CD4-positive, alpha-beta T cell treated with Interleukin-1 beta for 1 hour (primary cell): ENCODE measurements around the gene ERICH4.

Experiments used
- DNase-seq, 2 donors: peaks; one replicate each; pipeline ENCODE4 v3.0.0-alpha.2; 2020 to 2022

The ERICH4 gene

GRCh38 chr19:41435936-41436673 lies 6.9 kb upstream of the ERICH4 start:
- DNase-seq, result no peak

DNA sequence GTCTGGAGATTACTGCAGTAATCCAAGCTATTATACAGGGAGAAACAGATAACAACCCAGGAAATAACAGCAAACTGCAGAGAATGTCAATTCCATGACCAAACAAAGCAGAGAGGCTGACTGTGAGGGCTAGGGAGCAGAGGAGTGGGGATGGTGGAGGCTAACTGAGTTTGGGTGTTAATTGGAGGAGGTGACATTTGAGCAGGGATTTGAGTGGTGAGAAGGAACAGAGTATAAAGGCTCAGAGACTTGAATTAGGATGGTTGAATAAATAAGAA lies 6.3 kb upstream of the ERICH4 start:
- DNase-seq, result no peak

- no peak for DNase-seq
Measured at GRCh38 chr19:41437944-41438574, 4.9 kb upstream of the ERICH4 start.

- DNase-seq, result peak; percentile 94 to 95
Measured at GRCh38 chr19:41439441-41440222, 3.3 kb upstream of the ERICH4 start, which contains the start of gene DMAC2. Gene DMAC2 (minus strand): TSS chr19:41439912. CDS start chr19:41439899, 13 bp downstream.

DNA sequence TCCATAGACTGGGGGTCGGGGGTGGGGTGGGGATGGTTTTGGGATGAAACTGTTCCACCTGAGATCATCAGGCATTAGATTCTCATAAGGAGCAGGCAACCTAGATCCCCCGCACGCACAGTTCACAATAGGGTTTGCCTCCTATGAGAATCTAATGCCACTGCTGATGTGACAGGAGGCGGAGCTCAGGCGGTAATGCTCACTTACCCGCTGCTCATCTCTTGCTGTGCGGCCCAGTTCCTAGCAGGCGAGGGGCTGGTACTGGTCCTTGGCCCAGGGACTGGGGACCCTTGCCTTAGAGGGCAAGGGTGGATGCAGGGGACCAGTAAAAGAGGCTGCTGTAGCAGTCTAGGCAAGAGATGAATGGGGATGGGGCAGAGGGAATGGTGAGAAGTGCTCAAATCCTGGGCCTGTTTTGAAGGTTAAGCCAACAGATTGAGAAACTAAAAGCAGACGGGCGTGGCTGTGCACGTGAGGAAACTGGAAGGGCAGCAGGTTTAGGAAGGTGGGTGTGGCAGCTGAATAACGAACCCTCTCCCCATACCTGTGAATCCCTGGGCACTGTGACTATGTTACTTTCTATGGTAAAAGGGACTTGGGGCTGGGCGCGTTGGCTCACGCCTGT lies 1.5 kb upstream of the ERICH4 start:
- DNase-seq, result no peak

GRCh38 chr19:41443813-41444455 lies 978 bp downstream of the ERICH4 start:
- no peak for DNase-seq

- DNase-seq, result no peak
Measured at GRCh38 chr19:41445575-41445974, 2.6 kb downstream of the ERICH4 start.

GRCh38 chr19:41447732-41448332 lies 4.9 kb downstream of the ERICH4 start:
- no peak for DNase-seq

GRCh38 chr19:41449079-41449864 lies 6.3 kb downstream of the ERICH4 start:
- peak; percentile 72 to 74 for DNase-seq

DNA sequence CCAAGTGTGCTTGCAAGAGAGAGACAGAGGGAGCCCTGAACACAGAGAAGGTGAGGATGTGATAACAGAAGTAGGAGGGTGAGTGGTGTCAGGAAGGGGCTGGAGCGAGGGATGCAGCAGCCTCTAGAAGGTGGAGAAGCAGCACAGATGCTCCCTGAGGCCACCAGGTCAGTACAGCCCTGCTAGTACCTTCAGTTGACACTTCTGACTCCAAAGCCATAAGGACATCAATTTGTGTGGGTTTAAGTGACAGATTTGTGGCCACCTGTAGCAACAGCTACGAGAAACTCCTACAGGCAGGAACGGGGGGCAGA lies 6.9 kb downstream of the ERICH4 start:
- DNase-seq, result no peak

DNA sequence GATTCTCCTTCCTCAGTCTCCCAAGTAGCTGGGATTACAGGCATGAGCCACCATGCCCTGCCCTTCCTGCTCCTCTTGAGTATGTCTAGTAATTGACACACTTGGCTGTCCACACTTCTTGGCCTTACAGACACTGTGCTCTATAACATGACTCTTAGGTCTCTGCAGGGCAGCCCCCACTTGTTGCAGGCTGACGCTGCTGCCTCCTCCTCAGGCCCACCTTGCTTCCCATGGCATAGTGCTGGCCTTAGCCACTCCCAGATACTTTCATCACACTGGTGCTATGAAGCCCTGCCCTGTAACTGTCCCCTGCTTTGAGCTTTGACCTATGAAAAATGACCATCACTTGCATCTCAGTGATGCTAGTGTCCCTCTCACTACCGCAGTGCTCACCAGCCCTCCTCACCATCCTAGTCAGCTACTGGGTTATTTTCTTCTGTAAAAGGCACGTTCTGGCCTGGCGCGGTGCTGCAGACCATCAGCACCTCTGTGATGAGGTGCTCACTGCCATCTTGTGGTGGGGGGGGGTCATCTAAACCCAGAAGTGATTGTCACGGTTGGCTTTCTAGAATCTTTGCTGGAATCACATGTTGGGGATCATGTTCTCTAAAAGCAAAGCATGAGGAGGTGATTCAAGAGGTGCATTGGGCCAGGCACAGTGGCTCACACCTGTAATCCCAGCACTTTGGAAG lies 9.8 kb downstream of the ERICH4 start:
- no peak for DNase-seq

DNA sequence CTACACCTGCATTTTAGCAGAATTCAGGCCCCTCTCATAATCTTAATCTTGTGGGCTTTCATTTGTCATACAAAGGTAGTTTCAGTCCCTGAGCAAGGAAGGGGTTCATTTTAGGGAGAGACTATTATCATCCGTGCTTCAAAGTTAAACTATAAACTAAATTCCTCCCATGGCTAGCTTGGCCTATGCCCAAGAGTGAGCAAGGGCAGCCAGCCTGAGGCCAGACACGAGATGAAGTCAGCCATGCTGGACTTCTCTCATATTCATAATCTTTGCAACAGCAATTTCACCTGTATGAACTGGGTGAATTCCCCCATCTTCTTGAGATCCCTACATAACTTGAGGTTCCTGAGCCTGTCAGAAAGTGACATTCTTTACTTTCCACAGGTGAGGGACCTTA lies 13.0 kb downstream of the ERICH4 start:
- no peak for DNase-seq

DNA sequence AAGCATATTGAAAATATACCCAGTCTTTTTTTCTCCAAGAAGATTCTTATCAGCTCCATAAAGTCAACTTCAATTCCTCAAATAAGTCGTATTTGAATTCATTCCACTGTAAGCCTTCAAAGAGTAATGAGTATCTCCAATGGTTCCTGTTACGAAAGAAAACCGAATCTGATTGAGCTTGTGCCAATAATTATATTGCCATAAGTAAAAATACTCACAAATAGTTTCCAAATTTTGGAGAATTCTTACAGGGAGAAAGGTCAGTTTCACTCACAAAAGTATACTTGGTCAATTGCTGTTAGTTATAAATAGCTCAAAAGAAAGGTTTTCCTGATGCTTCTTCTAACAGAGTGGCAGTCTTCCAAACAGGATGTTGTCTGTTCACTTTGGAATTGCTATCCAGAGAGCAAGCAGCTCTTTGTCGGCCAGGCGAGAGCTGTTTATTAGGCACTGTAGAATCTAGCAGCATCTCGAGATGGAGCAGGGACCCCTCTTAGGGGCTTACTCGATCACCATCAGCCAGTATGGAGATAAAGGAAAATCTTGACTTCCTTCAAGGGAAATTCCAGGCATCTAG lies 13.5 kb downstream of the ERICH4 start:
- DNase-seq, result no peak

DNA sequence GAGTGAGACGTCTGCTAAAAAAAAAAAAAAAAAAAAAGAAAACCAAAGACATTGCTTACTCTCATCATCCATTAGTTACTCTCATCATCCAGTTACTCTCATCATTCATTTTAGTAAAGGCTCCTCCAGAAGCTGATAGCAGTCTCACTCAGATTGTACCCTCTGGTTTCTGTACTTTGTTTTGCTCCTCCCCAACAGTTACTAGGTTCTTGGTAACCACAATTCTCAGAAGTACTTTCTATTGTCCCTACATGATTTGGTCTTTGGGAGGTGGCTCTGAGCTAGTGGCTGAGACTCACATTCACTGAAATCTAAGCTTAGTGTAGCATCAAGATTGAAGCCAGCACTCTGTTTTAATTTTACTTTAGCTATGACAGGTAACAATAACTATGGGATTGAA lies 14.3 kb downstream of the ERICH4 start:
- DNase-seq, result peak in 1 of 2 donors; percentile 43

DNA sequence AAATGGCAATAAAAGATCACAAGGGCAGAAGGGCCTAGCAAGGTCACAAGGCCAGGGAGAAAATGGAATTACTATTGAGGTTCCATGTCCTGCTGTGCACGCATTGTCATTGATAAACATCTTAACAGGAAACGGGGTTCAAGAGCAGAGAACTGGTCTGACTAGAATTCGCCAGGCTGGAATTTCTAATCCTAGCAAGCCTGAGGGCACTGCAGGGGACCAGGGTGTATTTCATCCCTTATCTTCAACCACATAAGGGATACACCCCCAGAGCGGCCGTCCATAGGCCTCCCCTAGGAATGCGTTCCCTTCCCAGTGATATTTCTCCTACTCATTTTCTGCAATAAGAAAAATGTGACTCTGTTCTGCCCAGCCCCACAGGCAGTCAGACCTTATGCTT lies 19.5 kb downstream of the ERICH4 start:
- DNase-seq, result no peak

GRCh38 chr19:41463257-41464256 lies 20.6 kb downstream of the ERICH4 start:
- DNase-seq, result peak; percentile 14 to 66

- DNase-seq, result no peak
Measured at GRCh38 chr19:41476583-41476982, 33.6 kb downstream of the ERICH4 start.

DNA sequence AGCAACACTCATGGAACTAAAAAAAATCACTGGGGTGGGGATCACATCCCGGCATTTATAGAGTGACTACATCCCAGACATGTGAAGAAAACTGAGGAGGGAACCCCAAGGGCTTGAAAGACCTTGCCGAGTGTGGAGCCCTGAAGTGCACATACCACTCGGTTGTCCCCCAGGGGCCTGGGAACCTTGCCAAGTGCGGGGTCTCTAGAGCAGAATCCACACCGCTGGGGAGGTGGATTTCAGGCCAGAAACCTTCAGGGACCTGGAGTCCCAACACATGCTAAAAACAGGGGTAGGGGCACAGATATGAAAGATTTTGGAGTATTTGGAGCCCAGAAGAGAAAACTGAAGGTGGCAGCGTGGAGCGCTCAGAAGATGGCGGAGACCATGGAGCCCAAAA lies 35.2 kb downstream of the ERICH4 start:
- DNase-seq, result no peak
